HG03575 (cell line): Measurements from ENCODE around the gene TSPAN14.
"Not testable (repeated sequence)": the region's sequence is repeated elsewhere in the genome, so short reads cannot be mapped to it uniquely, and the experiment has no call there.

ENCODE experiments used
- ATAC-seq: cut with Tn5 transposase; IDR thresholded peaks from one replicate; pipeline ENCODE4 v1.9.1; 2021; ENCODE audit not compliant: unreplicated experiment, insufficient number of reproducible peaks, low FRiP score; ENCODE audit errors: extremely low read depth

TSPAN14 gene

DNA sequence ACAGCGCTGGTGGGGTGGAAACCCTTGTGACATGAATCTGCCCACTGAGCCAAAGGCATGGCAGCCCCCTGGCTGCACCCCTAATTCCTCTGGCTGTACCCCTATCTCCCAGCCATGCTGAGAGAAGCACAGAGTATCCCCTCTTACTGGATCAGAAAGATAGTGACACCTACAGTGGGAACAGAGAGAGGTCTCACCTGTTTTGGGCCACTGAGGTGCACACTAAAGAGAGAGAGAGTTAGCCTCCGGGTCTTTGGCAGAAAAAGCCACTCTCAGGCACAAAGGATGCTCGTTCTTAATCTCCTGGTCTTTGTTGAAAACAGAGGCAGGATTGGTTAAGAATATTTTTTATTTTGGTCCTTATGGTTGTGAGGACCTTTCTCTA, 11.3 kb downstream of the TSPAN14 start:
- ATAC-seq = no peak

DNA sequence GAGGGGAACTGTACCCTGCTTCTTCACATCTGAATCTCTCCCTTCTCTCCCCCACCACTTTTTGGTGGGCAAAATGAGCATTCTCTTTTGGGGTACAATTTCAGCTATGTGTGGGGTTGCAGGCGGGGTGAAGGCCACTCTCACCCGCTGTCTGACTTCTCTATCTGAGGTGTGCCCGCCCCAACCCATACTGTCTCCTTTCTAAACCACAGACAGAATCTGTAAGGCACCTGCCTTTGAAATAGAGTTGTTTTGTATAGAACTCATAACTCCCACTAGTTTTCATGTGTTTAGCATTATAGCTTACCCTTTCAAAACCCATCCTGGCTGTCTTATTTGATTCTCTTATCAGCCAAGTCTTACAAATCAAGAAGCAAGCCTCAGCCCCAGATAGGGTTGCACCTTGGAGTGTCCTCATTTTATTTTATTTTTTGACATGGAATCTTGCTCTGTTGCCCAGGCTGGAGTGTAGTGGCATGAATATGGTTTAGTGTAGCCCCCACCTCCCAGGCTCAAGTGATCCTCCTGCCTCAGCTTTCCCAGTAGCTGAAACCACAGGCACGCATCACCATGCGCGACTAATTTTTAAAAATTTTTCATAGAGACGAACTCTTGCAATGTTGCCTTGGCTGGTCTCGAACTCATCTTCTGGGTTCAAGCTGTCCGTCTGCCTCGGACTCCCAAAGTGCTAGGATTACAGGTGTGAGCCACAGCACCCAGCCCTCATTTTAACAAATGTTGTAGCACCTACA, 11.9 kb downstream of the TSPAN14 start:
- no peak for ATAC-seq

DNA sequence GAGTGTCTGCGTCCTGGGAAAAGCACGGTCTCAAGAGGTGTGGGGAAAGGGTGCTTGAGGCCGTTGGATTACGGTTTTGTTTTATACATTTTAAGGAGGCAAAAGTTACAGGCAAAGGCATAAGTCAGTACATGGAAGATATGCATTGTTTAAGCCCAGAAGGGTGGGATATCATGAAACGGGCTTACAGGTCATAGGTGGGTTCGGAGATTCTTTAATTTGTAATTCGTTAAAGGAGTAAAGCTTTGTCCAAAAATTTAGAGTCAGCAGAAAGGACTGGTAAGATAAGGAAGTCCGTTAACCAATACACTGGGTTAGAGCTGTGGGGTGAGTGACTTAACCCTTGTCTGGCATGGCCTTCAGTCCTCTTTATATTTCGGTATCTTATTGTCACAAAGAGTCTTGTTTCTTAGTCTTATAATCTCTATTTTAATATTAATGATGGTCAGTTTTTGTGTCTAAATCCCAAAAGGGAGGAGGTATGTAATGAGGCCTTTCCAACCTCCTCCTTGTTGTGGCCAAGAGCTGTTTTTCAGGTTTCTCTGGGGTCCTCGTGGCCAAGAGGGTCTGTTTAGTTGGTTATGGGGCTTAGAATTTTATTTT, 12.7 kb downstream of the TSPAN14 start:
- no peak for ATAC-seq

DNA sequence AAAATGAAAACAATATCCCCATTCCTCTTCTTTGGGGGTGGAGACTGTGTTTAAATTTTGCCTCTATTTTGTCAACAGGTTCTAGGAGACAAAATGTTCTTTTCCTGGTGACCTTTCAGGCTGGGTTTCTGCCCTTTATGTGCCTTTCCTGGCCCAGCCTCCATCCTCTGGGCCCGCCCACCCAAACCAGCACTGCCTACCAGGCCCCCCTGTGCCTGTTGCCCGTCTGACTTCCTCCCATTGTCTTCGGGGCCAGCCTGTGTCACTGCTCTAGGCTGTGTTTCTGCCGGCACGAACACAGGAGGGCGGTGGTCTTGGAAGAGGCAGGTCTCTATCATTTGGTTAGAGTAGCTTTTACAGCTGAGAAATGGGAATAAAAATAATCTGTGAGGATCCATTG, 13.9 kb downstream of the TSPAN14 start:
- no peak for ATAC-seq

DNA sequence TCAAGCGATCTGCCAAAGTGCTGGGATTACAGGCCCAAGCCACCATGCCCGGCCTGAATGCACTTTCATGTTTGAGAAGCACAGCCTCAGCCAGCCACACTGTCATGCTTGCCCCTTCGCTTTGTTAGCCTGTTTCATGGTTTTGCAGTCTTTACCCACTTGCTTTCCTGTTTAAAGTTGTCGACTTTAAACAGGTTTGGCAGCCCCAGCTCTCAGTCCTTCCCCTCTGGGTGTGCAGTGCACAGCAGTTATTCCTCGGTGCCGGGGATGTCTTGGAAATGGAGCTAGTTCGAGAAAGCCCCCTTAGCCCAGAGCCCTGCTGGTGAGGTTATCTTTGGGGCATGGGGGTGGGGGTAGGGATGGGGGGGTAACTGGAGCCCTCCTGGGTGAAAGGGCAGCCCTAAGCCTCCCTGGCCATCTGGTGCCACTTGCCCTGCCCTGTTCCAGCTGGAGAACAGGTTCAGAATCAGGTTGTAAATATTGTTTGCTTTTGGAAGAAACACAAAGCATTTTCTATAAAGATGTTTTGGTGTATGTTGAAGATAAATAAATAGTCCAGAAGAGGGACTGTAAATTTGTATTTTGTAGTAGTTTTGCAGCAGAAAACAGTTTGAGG, 14.8 kb downstream of the TSPAN14 start:
- no peak for ATAC-seq

DNA sequence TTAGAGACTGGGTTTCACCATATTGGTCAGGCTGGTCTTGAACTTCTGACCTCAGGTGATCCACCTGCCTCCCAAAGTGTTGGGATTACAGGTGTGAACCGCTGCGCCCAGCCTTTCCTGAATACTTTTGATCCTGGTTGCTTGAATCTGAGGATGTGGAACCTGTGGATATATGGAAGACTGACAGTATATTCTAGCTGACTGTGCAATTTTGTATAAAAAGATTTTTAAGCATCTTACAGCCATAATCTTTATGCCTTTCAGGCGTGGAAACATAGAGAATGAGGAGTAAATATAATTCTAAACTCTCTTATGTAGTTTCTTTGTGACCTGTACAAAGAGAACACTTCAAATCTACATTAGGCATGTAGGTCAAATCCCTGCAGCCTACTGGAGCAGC, 16.2 kb downstream of the TSPAN14 start:
- no peak for ATAC-seq

DNA sequence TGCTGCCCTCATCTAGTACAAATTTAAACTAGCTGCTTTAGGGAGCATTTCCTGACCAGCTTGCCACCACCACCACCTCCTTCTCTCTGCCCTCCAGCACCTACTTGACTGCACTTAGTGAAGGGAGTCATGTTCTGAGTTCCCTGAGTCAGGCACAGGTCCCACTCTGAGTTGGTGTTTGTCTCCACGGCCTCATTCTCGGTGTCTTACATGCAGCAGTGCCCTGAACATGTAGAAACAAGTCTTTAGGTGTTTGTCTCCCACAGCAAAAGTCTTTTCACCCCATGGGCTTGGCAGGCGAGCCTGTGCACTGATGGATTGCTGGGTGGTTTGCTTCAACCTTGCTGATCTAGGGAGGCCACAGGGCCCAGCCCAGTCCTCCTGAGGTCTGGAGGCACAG, 16.9 kb downstream of the TSPAN14 start:
- no peak for ATAC-seq

DNA sequence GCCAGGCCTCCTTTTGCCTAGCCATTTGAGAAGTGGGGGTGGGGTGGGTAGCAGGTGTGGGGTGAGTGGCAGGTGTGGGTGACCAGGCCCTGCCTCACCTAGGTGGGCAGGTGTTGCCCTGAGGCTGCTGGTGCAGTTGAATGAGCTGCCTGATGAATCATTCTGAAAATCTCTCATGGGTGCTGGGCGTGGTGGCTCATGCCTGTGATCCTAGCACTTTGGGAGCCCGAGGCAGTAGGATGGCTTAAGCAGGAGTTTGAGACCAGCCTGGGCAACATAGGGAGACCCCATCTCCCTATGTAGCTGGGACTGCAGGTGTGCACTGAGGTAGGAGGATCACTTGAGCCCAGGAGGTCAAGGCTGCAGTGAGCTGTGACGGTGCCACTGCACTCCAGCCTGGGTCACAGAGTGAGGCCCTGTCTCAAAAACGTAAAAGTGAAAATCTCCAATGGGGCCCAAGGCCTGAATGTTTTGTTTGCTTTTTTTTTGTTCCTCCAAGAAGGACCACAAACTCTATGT, 17.7 kb downstream of the TSPAN14 start:
- peak; percentile 29 for ATAC-seq

DNA sequence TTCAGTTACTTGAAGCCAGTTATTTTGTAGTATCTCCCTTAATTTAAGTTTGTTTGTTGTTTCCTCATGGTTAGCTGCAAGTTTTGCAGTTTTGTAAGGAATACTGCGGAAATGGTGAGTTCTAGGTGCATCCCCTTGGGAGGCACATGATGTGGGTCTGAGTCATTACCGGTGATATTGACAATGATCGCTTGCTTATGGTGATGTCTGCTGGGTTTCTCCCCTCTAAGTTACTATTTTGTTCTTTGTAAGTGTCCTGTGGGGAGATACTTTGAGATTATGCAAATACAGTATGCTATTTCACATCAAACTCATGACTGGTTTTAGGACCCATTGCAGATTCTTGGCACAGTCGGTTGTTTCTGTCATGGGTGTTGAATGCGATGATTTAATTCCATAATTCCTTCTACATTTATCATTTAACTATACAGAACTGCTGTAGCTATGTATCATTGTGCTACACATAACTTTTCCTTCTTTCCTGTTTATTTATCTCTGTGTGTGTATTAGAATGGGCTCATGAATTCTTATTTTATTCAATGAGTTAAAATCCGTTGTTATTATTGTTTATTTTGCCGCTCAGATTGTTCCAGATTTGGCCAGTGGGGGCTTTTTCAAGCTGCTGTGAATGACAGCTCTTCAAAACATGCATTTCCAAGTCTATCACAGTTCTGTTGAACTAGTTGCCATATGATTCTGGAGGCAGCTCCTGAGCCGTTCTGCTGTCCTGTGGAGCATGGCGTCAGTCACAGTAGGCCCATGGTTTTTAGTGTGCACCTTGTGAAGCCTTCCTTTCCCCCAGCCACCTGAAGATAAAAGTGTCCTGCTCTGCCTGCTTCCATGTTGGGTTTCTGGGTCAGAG, 18.4 kb downstream of the TSPAN14 start:
- ATAC-seq = peak; percentile 93

DNA sequence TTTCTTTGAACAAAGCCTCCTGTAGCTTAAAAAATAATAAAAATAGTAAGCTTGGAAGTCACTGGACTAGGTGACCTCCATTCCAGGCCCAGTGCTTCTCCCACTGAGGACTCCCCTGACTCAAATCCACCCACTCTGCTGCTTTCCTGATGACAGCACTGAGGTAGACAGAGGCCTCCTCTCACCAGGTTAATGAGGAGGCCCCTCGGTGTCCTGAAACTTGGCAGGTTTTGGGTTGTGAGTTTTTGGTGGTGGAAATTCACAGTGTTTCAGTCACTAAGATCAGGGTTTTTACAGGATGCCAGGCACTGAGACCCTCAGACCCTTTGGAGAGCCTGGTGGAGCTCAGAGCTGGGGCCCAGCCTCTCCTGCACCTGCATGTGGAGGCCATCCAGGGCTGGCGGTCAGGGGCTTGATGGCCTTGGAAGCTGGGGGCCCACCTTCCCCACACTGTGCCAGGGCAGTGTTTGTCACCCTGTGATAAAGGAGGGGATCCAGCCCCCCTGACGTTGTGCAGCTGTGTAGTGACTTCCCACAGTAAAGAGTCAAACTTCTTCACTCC, 19.1 kb downstream of the TSPAN14 start:
- no peak for ATAC-seq

DNA sequence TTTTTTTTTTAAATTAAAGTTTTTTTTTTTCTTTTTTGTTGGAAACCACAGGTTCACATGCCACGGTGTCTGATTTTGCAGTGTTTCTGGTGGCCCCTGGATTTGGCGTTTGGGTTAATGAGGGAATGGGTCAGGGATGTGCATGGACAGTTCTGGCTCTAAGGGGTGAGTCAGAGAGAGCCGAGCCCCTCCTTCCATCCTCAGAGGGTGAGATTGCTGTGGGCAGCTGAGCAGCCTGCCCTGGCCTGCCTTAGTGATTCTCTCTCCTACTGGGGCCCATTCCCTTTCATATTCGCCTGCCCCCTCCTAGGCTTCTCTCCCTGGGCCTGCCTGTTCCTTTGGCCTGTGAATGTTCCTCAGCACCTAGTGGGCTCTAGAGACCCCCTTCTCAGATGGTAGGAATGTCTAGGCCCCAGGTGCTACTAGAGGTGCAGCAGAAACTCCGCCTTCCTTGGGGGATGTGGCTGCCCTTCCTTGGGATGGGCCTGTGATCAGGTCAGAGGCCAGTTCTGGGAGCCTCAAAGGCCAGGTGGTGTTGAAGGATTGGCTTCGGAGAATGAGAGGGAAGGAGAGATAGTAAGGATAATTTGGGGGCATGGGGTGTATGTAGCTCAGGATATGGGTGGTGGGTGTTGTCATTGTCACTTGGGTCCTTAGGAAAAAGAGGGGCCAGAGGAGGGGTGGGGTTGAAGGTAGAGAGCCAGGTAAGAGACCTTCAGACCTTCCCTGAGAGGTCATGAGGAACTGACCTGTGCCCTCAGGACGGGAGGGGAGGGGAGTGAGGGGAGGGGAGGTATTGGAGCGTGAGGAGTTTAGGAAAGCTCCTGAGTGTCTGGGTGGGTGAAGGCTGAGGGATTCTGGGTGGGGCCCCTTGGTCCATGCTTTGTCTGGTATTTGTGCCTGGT, 19.8 kb downstream of the TSPAN14 start:
- no peak for ATAC-seq

DNA sequence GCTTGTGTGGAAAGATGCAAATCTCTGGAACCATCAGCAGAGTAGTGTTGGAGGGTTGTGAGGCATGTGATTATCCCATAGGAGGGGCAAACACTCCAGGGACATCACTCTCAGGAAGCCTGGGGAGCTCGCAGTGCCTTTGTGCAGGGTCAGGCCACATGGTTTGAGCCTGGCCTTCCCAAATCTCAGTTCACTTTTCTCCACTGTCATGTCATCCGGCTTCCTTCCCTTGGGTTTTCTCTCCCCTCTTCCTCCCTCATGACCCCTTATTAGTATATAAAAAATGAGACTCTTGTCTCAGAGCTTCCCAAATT, 20.4 kb downstream of the TSPAN14 start:
- no peak for ATAC-seq

DNA sequence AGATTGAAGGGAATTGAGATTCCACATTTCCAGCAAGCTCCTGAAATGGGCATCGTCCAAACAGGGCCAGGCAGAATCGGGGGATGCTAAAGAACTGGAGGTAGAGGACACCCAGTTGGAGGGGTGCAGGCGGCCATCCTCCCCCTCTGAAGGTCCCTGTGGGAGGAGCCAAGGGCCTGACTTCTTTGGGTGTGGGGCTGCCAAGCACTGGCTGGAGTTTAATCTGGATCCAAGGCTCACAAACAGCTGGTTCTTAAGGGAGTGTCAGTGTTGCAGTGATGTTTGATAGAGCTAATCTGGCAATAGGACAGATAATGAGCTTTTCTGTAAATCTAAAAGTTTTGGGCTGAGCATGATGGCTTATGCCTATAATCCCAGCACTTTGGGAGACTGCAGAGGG, 20.8 kb downstream of the TSPAN14 start:
- ATAC-seq = no peak

DNA sequence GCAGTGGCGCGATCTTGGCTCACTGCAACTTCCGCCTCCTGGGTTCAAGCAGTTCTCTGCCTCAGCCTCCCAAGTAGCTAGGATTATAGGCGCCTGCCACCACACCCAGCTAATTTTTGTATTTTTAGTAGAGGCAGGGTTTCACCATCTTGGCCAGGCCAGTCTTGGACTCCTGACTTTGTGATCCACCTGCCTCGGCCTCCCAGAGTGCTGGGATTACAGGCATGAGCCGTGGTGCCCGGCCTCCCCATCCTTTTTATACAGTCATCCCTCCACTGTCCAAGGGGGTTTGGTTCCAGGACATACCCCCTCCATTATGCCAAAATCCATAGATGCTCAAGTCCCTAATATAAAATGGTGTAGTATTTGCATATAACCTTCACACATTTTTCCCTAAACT, 21.5 kb downstream of the TSPAN14 start:
- not testable (repeated sequence) for ATAC-seq

DNA sequence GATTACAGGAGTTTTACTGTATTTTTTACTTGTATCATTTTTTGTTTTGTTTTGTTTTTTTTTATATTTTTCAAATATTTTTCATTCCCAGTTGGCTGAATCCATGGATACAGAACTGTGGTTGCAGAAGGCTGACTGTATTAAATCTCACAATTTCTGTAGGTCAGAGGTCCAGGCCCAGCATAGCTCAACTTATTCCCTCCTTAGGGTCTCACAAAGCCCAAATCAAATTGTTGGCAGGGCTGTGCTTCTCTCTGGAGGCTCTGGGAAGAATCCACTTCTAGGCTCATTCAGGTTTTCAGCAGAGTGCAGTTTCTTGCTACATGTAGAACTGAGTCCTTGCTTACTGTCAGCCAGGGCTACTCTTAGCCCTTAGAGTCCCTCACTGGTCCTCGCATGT, 22.6 kb downstream of the TSPAN14 start:
- no peak for ATAC-seq

DNA sequence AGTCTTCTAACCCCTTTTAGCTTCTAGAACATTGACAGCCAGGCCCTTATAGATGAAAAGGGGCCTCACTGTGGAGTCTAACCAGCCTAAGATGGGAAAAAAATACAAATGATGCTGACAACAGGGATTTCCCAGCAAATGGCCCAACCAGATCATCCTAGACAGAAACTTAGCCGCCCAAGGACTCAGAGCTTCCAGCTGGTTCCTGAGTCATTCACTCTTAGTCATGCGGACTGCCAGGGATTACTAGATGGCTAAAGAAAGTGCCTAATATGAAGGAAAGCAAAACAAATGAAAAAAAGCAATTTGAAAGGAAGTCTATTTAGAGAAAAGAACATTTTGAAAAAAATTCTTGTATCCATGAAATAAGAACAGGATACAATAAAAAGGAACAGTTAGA, 23.7 kb downstream of the TSPAN14 start:
- no peak for ATAC-seq

DNA sequence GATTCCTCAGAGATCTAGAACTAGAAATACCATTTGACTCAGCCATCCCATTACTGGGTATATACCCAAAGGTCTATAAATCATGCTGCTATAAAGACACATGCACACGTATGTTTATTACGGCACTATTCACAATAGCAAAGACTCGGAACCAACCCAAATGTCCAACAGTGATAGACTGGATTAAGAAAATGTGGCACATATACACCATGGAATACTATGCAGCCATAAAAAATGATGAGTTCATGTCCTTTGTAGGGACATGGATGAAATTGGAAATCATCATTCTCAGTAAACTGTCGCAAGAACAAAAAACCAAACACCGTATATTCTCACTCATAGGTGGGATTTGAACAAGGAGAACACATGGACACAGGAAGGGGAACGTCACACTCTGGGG, 26.3 kb downstream of the TSPAN14 start:
- ATAC-seq = not testable (repeated sequence)

DNA sequence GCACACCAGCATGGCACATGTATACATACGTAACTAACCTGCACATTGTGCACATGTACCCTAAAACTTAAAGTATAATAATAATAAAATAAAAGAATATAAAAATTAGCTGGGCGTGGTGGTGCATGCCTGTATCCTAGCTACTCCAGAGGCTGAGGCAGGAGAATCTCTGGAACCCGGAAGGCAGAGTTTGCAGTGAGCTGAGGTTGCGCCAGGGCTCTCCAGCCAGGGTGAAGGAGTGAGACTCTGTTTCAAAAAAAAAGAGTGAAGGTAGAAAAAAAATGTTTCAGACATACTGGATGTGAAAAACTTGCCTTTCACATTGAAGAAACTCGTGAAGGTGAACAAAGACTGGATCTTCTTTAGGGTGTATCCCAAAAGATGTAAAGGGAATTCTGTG, 26.7 kb downstream of the TSPAN14 start:
- ATAC-seq = no peak
